Measurements from ENCODE around the gene API5. TPM values are rescaled to one million over a fixed set of nuclear protein-coding genes. Genes with fewer than 3 reads are reported as not detected.
"Not testable (repeated sequence)": the region's sequence is repeated elsewhere in the genome, so short reads cannot be mapped to it uniquely, and the experiment has no call there.

Gene API5
- total and polyA plus RNA-seq, 2 donors, result 56.4 to 76.7 TPM

DNA sequence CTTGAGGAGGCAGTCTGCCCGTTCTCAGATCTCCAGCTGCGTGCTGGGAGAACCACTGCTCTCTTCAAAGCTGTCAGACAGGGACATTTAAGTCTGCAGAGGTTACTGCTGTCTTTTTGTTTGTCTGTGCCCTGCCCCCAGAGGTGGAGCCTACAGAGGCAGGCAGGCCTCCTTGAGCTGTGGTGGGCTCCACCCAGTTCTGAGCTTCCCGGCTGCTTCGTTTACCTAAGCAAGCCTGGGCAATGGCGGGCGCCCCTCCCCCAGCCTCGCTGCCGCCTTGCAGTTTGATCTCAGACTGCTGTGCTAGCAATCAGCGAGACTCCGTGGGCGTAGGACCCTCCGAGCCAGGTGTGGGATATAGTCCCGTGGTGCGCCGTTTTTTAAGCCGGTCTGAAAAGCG lies 39.6 kb downstream of the API5 start:
- not testable (repeated sequence) for H3K27me3 ChIP-seq (ENCODE audit: control insufficient read depth in 2 of 2, insufficient read depth in 1 of 2, low read length in 1 of 2); H3K36me3 ChIP-seq (ENCODE audit: control insufficient read depth in 2 of 2, insufficient read depth in 2 of 2, low read length in 1 of 2); H3K27ac ChIP-seq (ENCODE audit: low read depth in 1 of 2, low read length in 1 of 2); H3K9me3 ChIP-seq (ENCODE audit: control insufficient read depth in 2 of 2, insufficient read depth in 1 of 2, low read length in 1 of 2); DNase-seq (ENCODE audit: low read depth in 6 of 9, low spot score in 9 of 9); H3K4me1 ChIP-seq (ENCODE audit: control insufficient read depth in 2 of 2, insufficient read depth in 2 of 2, low read length in 2 of 2); H3K4me3 ChIP-seq (ENCODE audit: low read length in 2 of 2)
- 68% methylated on average over 3 of the region's 17 CpGs for WGBS

DNA sequence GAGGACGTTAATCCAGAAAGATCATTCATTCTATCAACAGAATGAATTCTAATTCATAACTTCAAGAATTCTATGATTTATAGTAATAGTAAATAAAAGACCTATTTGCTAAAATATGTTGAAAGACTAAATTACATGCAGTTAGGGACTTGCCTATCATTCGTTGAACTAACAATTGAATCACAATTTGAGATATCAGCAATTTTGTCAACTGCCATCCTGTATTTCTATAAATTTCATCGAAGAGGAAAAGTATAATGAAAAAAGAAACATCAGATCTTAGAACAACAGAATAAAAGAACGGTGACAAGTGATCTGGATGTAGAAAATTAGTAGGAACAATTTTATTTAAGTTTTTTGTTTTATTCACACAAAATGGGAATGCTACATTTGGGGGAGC lies 42.5 kb downstream of the API5 start:
- no peak for DNase-seq (ENCODE audit: low read depth in 6 of 9, low spot score in 9 of 9)
- no peak overlapping the region for H3K4me3 ChIP-seq (ENCODE audit: low read length in 2 of 2)
- WGBS, result 98% methylated on average over 4 of the region's 4 CpGs
- no peaks in the 10 kb centered on the region for H3K27me3 ChIP-seq (ENCODE audit: control insufficient read depth in 2 of 2, insufficient read depth in 1 of 2, low read length in 1 of 2)
- no peak overlapping the region for H3K27ac ChIP-seq (ENCODE audit: low read depth in 1 of 2, low read length in 1 of 2)
- H3K9me3 ChIP-seq (ENCODE audit: control insufficient read depth in 2 of 2, insufficient read depth in 1 of 2, low read length in 1 of 2), result no peaks in the 10 kb centered on the region
- H3K36me3 ChIP-seq (ENCODE audit: control insufficient read depth in 2 of 2, insufficient read depth in 2 of 2, low read length in 1 of 2), result no peaks in the 10 kb centered on the region
- peaks cover 3 to 6% of the 10 kb centered on the region in 2 donors for H3K4me1 ChIP-seq (ENCODE audit: control insufficient read depth in 2 of 2, insufficient read depth in 2 of 2, low read length in 2 of 2)

DNA sequence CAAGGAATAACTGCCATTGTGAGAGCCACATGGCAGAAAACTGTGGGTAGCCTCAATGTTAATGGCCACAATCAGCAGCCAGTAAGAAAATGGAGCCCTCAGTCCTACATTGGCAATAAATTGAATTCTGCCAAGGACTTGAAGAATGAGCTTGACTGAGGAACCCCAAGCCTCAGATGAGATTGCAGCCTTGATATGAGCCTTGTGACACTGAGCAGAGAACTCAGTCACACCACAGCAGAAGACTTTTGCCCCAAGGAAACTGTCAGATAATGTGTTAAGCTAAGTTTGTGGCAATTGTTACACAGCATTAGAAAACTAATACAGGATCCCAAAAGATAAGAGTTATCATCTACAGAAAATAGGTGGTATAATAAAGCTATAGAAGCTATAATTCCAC lies 44.5 kb downstream of the API5 start:
- H3K9me3 ChIP-seq (ENCODE audit: control insufficient read depth in 2 of 2, insufficient read depth in 1 of 2, low read length in 1 of 2), result no peaks in the 10 kb centered on the region
- no peaks in the 10 kb centered on the region for H3K27me3 ChIP-seq (ENCODE audit: control insufficient read depth in 2 of 2, insufficient read depth in 1 of 2, low read length in 1 of 2)
- H3K36me3 ChIP-seq (ENCODE audit: control insufficient read depth in 2 of 2, insufficient read depth in 2 of 2, low read length in 1 of 2), result no peaks in the 10 kb centered on the region
- H3K27ac ChIP-seq (ENCODE audit: low read depth in 1 of 2, low read length in 1 of 2), result no peak overlapping the region
- no peak overlapping the region for H3K4me3 ChIP-seq (ENCODE audit: low read length in 2 of 2)
- peaks cover 3 to 10% of the 10 kb centered on the region in 2 donors for H3K4me1 ChIP-seq (ENCODE audit: control insufficient read depth in 2 of 2, insufficient read depth in 2 of 2, low read length in 2 of 2)
- DNase-seq (ENCODE audit: low read depth in 6 of 9, low spot score in 9 of 9), result no peak

DNA sequence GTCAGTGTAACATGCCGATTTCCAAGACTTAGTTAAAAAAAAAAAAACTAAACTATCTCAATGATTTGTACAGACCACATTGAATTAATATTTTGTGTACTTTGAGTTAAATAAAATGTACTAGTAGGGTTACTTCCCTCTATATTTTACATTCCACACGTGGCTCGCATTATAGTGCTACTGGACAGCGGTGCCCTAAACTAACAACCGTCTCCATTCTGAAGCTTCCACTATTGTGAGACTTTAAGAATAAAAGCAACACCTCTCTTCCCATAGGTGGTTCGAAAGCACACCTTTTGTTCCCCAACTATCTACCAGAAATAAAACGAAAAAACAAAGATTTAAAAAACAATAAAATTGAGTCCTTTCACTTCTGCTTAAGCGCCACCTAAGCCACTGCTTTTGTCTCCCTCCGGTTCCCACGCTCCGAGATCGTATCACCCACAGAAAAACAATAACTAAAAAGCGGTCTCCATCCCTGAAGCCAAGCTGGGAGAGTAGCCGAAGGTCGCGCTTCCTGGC lies 46.5 kb downstream of the API5 start:
- DNase-seq (ENCODE audit: low read depth in 6 of 9, low spot score in 9 of 9), result peak in 1 of 9 donors; percentile 5
- H3K36me3 ChIP-seq (ENCODE audit: control insufficient read depth in 2 of 2, insufficient read depth in 2 of 2, low read length in 1 of 2), result no peaks in the 10 kb centered on the region
- no peaks in the 10 kb centered on the region for H3K27me3 ChIP-seq (ENCODE audit: control insufficient read depth in 2 of 2, insufficient read depth in 1 of 2, low read length in 1 of 2)
- H3K27ac ChIP-seq (ENCODE audit: low read depth in 1 of 2, low read length in 1 of 2), result peak overlapping the region; percentile 70 to 84
- WGBS, result 8% methylated on average over 16 of the region's 16 CpGs
- no peaks in the 10 kb centered on the region for H3K9me3 ChIP-seq (ENCODE audit: control insufficient read depth in 2 of 2, insufficient read depth in 1 of 2, low read length in 1 of 2)
- peak overlapping the region; percentile 65 to 82 for H3K4me3 ChIP-seq (ENCODE audit: low read length in 2 of 2)
- peaks cover 3 to 10% of the 10 kb centered on the region in 2 donors for H3K4me1 ChIP-seq (ENCODE audit: control insufficient read depth in 2 of 2, insufficient read depth in 2 of 2, low read length in 2 of 2)

DNA sequence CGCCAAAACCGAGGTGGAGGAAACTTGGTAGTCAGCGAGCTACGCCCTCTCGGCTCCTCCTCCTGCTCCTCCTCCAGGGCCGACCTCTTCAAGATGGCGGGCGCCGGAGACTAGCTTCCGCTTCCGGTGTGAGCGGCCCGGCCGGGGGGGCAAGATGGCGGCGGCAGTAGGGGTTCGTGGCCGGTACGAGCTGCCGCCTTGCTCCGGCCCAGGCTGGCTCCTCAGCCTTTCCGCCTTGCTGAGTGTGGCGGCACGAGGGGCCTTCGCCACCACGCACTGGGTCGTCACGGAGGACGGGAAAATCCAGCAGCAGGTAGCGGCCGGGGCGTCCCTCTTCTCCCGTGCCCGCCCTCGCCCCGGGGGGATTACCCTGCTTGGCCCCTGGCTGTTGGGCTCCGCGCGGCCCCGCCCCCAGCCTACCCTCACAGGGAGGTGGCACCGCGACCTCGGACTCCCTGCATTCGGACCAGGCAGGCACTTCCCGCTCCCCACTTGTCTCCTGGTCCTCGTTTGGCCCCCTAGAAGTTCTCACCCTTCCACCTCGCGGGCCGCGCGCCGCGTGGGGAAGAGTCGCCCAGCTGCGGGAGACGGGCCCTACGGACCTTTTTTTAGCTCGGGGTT lies 47.1 kb downstream of the API5 start, which contains the start of gene TTC17:
Gene TTC17 (plus strand): TSS at position 120 of the 621 bp plus-strand sequence. CDS start 35 bp downstream, at position 155.
- DNase-seq (ENCODE audit: low read depth in 6 of 9, low spot score in 9 of 9), result peak; percentile 69 to 95 (median 88)
- under 1% methylated on average over 58 of the region's 58 CpGs for WGBS
- Histone ChIP-seq H3K36me3 (ENCODE audit: control insufficient read depth in 2 of 2, insufficient read depth in 2 of 2, low read length in 1 of 2) (no peaks in the 10 kb centered on the region), H3K4me3 (ENCODE audit: low read length in 2 of 2) (peak within 1 kb of the TSS; percentile 65 to 82), H3K9me3 (ENCODE audit: control insufficient read depth in 2 of 2, insufficient read depth in 1 of 2, low read length in 1 of 2) (no peaks in the 10 kb centered on the region), H3K4me1 (ENCODE audit: control insufficient read depth in 2 of 2, insufficient read depth in 2 of 2, low read length in 2 of 2) (peaks cover 3 to 10% of the 10 kb centered on the region in 2 donors), H3K27ac (ENCODE audit: low read depth in 1 of 2, low read length in 1 of 2) (peak within 1 kb of the TSS; percentile 70 to 84), H3K27me3 (ENCODE audit: control insufficient read depth in 2 of 2, insufficient read depth in 1 of 2, low read length in 1 of 2) (no peaks in the 10 kb centered on the region)

DNA sequence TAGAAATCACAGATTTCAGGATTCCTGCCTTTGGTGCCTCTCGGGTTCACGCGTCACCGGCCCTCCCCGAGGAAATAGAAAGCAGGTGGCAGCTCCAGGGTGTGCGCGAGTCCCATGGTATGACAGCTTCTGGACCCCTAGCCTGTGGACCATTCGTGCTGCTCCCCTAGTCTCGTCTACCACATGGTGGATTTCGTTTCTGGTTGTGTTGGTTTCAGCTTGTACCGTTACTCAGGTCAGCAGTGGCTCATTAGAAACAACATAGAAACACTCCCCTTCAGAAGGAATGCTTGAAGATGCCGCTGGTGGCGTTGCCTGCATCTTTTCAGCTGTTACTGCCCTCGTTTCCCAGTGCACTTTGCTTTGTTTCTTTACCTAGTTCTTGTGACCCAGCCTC lies 47.6 kb downstream of the API5 start:
- Histone ChIP-seq H3K9me3 (ENCODE audit: control insufficient read depth in 2 of 2, insufficient read depth in 1 of 2, low read length in 1 of 2) (no peaks in the 10 kb centered on the region), H3K4me3 (ENCODE audit: low read length in 2 of 2) (peak overlapping the region; percentile 65 to 82), H3K27me3 (ENCODE audit: control insufficient read depth in 2 of 2, insufficient read depth in 1 of 2, low read length in 1 of 2) (no peaks in the 10 kb centered on the region), H3K4me1 (ENCODE audit: control insufficient read depth in 2 of 2, insufficient read depth in 2 of 2, low read length in 2 of 2) (peaks cover 3 to 10% of the 10 kb centered on the region in 2 donors), H3K36me3 (ENCODE audit: control insufficient read depth in 2 of 2, insufficient read depth in 2 of 2, low read length in 1 of 2) (no peaks in the 10 kb centered on the region), H3K27ac (ENCODE audit: low read depth in 1 of 2, low read length in 1 of 2) (peak overlapping the region; percentile 55 to 70)
- under 1% methylated on average over 14 of the region's 14 CpGs for WGBS
- peak in 7 of 9 donors; percentile 8 to 57 (median 32) for DNase-seq (ENCODE audit: low read depth in 6 of 9, low spot score in 9 of 9)

DNA sequence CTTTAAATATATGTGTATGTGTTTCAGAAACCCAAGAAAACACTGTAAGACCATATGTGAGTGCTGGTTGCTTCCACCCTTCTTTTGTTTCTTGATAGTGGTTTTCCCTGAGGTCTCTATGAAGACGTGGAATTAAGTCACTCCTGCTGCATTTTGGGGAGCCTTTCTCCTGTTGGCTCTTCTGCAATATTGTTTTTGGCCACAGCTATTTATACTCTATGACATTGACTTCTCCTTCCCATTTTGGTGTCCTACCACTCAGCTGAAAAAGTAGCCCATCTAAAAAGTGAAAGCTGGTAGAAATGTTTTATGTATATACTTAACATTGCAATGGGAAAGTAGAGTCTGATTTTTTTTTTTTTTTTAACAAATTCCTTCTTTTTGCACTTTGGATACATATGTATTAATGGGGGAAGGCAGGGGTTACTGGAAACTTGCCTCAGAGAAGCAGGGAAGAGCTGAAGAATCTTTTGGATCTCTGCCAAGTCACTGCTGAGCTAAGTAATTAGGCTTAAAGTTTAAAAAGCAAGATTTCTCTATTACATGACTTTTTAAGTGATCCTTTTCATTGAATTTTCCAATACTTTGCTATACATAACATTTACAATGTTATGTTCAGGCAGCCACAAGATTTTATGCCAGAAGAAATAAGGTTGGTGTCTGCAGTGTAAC lies 48.7 kb downstream of the API5 start:
- Histone ChIP-seq H3K9me3 (ENCODE audit: control insufficient read depth in 2 of 2, insufficient read depth in 1 of 2, low read length in 1 of 2) (no peaks in the 10 kb centered on the region), H3K27ac (ENCODE audit: low read depth in 1 of 2, low read length in 1 of 2) (no peak overlapping the region), H3K4me1 (ENCODE audit: control insufficient read depth in 2 of 2, insufficient read depth in 2 of 2, low read length in 2 of 2) (peaks cover 3 to 10% of the 10 kb centered on the region in 2 donors), H3K4me3 (ENCODE audit: low read length in 2 of 2) (no peak overlapping the region), H3K36me3 (ENCODE audit: control insufficient read depth in 2 of 2, insufficient read depth in 2 of 2, low read length in 1 of 2) (peaks cover 0 to 1% of the 10 kb centered on the region in 2 donors), H3K27me3 (ENCODE audit: control insufficient read depth in 2 of 2, insufficient read depth in 1 of 2, low read length in 1 of 2) (no peaks in the 10 kb centered on the region)
- DNase-seq (ENCODE audit: low read depth in 6 of 9, low spot score in 9 of 9), result no peak
- WGBS, result 65% methylated on average over 1 of the region's 1 CpG

DNA sequence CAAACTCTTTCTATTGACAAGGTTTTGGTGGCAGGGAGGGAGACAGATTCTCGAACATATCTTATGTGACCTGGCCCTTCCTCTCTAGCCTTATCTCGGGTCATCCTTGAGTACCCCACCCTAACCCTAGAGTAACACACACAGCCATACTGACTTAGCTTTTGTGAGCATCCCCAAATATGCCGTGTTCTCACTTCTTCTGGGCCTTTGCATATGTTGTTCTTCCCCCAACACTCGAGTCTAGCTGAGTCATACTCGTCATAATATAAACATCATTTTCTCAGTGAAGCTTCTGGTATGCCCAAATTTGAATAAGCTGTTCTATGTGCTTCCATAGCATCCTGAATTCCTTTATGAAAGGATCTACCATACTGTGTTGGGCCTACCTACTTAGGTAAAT lies 54.9 kb downstream of the API5 start:
- WGBS, result 97% methylated on average over 5 of the region's 5 CpGs
- H3K27ac ChIP-seq (ENCODE audit: low read depth in 1 of 2, low read length in 1 of 2), result no peak overlapping the region
- H3K4me3 ChIP-seq (ENCODE audit: low read length in 2 of 2), result no peak overlapping the region
- H3K27me3 ChIP-seq (ENCODE audit: control insufficient read depth in 2 of 2, insufficient read depth in 1 of 2, low read length in 1 of 2), result no peaks in the 10 kb centered on the region
- no peaks in the 10 kb centered on the region for H3K9me3 ChIP-seq (ENCODE audit: control insufficient read depth in 2 of 2, insufficient read depth in 1 of 2, low read length in 1 of 2)
- H3K4me1 ChIP-seq (ENCODE audit: control insufficient read depth in 2 of 2, insufficient read depth in 2 of 2, low read length in 2 of 2), result no peaks in the 10 kb centered on the region
- no peak for DNase-seq (ENCODE audit: low read depth in 6 of 9, low spot score in 9 of 9)
- peaks cover 0 to 9% of the 10 kb centered on the region in 2 donors for H3K36me3 ChIP-seq (ENCODE audit: control insufficient read depth in 2 of 2, insufficient read depth in 2 of 2, low read length in 1 of 2)

DNA sequence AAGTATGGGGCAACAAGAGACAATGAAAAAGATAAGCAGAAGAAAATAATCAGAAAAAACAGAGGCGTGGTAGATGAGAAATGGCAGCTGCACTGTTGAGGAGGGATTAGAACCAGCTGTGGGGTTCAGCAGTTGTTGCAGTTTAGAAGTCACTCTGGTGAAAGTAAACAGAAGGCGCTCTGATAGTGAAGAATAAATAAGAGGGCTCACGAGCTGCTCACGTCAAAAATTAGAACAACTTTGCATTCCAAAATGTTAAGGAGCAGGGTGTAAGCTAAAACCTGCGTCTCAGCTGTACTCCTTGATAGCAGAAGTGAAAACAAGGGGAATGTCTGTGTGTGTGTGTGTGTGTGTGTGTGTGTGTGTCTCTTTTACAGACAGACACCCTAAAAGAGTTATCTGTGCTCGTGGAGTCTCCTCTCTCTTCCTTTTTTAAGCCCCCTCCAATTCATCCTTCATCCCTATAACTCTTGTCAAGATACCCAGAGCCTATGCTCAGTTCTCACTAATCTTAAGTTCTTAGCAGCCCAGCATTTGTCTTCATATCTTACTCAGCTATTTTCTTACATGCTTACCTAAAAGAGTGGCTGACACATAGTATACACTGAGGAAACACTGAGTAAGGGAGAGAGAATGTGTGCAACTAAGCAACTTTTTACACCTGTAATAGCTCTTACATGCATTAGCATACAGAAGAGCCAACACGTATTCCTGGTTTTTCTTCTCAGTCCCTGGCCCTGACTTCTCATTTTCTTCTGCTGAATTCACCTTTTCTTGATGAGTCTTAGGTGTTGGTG lies 55.8 kb downstream of the API5 start:
- no peak overlapping the region for H3K4me3 ChIP-seq (ENCODE audit: low read length in 2 of 2)
- 96% methylated on average over 7 of the region's 7 CpGs for WGBS
- H3K27me3 ChIP-seq (ENCODE audit: control insufficient read depth in 2 of 2, insufficient read depth in 1 of 2, low read length in 1 of 2), result no peaks in the 10 kb centered on the region
- H3K27ac ChIP-seq (ENCODE audit: low read depth in 1 of 2, low read length in 1 of 2), result no peak overlapping the region
- peaks cover 0 to 9% of the 10 kb centered on the region in 2 donors for H3K36me3 ChIP-seq (ENCODE audit: control insufficient read depth in 2 of 2, insufficient read depth in 2 of 2, low read length in 1 of 2)
- H3K9me3 ChIP-seq (ENCODE audit: control insufficient read depth in 2 of 2, insufficient read depth in 1 of 2, low read length in 1 of 2), result no peaks in the 10 kb centered on the region
- DNase-seq (ENCODE audit: low read depth in 6 of 9, low spot score in 9 of 9), result no peak
- no peaks in the 10 kb centered on the region for H3K4me1 ChIP-seq (ENCODE audit: control insufficient read depth in 2 of 2, insufficient read depth in 2 of 2, low read length in 2 of 2)
